Thyroid gland (tissue), 4 donors: ENCODE results near the gene EEFSEC. TPM values are rescaled to one million over a fixed set of nuclear protein-coding genes. Genes with fewer than 3 reads are reported as not detected.

Experiments
- DNase-seq, 2 donors: peaks; one replicate each; pipeline ENCODE4 v3.0.0-alpha.2; 2019
- H3K27ac ChIP-seq, 3 donors: fragments of 200-600 bp; sonication (generic); 1 replicate in 2 of 3; 2 replicates in 1 of 3; pipeline ENCODE4 v1.5.1; 2016 to 2019; ENCODE audit warnings: mild to moderate bottlenecking in 1 of 3, moderate library complexity in 1 of 3
- H3K27me3 ChIP-seq: fragments of 200-600 bp; sonication (generic); one replicate; pipeline ENCODE4 v1.5.1; 2019
- H3K36me3 ChIP-seq, 2 donors: fragments of 200-600 bp; sonication (generic); one replicate each; pipeline ENCODE4 v1.5.1; 2016 to 2019
- H3K4me1 ChIP-seq, 2 donors: fragments of 200-600 bp; sonication (generic); one replicate each; pipeline ENCODE4 v1.5.1; 2017 to 2019
- H3K4me3 ChIP-seq, 3 donors: fragments of 200-600 bp; sonication (generic); replicated peaks in 1 of 3; 1 replicate in 2 of 3; 2 replicates in 1 of 3; pipeline ENCODE4 v1.5.1; 2016; ENCODE audit warnings: mild to moderate bottlenecking in 1 of 3
- H3K9me3 ChIP-seq: fragments of 200-600 bp; sonication (generic); one replicate; pipeline ENCODE4 v1.5.1; 2017
- POLR2A ChIP-seq, 2 donors: fragments of 450-650 bp; IDR thresholded peaks; one replicate each; pipeline ENCODE4 v1.6.1; 2017; ENCODE audit warnings: antibody characterized with exemption in 2 of 2, mild to moderate bottlenecking in 2 of 2, moderate library complexity in 1 of 2
- WGBS, 2 donors: methylation state at CpG; one replicate each; pipeline ENCODE4 v1.1.5; 2017; 5-methylcytosine and 5-hydroxymethylcytosine counted together
- intact Hi-C: fragments of 100-400 bp; cut with DNase I; formaldehyde crosslinking; loops from one replicate; pipeline ENCODE4 v1.15.1; 2023
- total RNA-seq, 4 donors: library from RNA; depleted of rRNA; stranded (reverse); fragments of >200 nt; gene quantifications; one replicate each; pipeline ENCODE4 v1.2.3, GENCODE V29; 2016
- TF ChIP-seq, protein P1 (sequence below), 6 experiments: fragments of 200-600 bp in 3 of 6; fragments of 450-650 bp in 3 of 6; sonication (generic) in 3 of 6; IDR thresholded peaks; one replicate each; pipeline ENCODE4 v1.5.1; 2016 to 2019; ENCODE audit warnings: antibody characterized with exemption in 6 of 6, mild to moderate bottlenecking in 2 of 6, inconsistent platforms in 1 of 6, moderate library complexity in 1 of 6

The EEFSEC gene
- total RNA-seq, 4 donors from 2014 or later, result 13.3 to 26.6 (median 21.7) TPM

DNA sequence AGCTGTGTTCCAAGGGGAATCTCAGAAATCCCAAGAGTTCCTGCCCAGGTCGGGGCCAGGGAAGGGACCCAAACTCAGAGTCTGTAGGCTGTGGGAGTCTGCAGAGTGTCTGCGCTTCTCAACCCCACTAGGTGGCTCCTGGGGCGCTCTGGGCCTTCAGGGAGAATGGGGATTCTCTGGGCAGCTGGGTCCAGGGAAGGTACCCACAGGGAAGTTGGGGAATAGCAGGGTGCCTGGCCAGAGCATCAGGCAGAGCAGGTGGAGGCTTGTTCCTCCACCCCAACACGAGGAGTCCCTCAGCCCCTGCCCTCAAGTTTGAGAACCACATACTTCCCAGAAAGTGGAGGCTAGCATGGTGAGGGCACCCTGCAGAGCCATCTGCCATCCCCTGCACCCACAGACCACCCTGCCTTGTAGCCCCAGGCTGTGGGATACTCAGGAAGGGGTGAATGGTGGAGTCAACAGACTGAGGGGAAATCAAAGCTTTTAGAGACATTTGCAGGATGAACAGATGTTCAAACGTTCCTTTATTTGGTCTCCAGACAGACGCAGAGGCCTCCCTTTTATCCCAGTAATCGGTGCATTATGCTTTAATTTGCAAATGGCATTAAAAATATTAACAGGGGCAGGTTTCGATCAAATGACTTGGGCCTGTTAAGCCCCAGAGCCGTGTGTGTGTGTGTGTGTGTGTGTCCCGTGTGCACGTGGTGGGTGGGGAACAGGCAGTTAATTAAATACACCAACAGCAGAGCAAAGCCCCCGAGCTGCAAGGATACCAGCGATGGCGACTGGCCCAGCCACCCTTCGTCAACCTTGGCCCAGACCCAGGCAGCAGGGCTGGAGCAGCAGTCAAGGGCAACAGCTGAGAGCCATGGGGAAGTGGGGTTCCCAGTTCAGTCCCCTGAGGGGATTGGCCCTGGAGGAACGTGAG is 255.7 kb downstream of the EEFSEC start:
- no peak for TF ChIP-seq POLR2A (IDR thresholded peaks at IDR 0.05)
- TF ChIP-seq, protein P1, sequence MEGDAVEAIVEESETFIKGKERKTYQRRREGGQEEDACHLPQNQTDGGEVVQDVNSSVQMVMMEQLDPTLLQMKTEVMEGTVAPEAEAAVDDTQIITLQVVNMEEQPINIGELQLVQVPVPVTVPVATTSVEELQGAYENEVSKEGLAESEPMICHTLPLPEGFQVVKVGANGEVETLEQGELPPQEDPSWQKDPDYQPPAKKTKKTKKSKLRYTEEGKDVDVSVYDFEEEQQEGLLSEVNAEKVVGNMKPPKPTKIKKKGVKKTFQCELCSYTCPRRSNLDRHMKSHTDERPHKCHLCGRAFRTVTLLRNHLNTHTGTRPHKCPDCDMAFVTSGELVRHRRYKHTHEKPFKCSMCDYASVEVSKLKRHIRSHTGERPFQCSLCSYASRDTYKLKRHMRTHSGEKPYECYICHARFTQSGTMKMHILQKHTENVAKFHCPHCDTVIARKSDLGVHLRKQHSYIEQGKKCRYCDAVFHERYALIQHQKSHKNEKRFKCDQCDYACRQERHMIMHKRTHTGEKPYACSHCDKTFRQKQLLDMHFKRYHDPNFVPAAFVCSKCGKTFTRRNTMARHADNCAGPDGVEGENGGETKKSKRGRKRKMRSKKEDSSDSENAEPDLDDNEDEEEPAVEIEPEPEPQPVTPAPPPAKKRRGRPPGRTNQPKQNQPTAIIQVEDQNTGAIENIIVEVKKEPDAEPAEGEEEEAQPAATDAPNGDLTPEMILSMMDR (IDR thresholded peaks at IDR 0.05), result no peak
- DNase-seq, result no peak
- no peak overlapping the region for H3K27ac ChIP-seq
- intact Hi-C loops, result no loop called here
- no peak overlapping the region for H3K4me3 ChIP-seq
- H3K36me3 ChIP-seq, result no peaks in the 10 kb centered on the region
- H3K27me3 ChIP-seq, result no peaks in the 10 kb centered on the region
- WGBS, 2 donors, result 71 to 77% methylated on average over 16 of the region's 16 CpGs
- no peaks in the 10 kb centered on the region for H3K4me1 ChIP-seq
- H3K9me3 ChIP-seq, result no peaks in the 10 kb centered on the region

DNA sequence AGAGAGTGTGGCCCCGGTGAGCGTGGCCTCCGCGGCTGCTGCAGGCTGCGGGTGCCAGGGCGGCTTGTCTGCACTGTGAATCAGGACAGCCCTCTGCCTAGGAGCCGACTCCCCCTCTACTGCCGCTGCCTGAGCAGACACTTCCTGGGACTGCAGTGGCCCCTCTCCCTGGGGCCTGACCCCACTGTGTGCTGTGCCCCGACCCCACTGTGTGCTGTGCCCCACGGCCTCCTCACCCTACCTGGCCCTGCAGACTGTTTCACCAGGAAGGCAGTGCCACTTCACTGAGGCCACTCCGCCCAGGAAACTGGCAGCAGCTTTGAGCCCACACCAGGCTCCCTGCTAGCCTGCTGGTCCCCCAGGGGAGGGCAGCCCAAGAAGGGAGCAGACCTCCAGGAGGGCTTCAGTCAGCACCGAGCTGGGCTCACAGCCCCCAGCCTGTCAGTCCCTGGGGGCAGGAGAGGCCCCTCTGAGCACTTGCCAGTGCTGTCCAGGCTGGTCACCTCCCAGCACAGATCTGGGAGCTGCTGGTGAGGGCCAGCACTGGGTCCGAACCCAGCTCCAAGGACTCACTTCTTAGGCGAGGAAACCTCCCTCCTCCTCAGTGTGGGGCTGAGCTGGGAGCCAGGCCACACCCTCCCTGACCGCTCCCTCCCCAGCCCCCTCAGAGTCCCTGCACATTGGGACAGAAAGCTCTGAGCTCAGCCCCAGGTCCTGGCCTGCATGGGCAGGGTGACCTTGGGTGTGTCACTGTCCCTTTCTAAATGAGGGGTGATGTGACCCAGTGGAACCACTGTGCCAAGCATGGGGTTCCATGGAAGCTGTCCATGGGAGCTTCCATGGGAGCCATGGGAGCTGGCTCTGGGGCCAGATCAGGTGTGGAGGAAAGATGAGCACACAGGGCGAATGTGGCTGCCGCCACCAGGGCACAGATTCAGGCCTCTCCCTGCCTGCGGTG is 256.6 kb downstream of the EEFSEC start:
- Histone ChIP-seq H3K27ac (no peak overlapping the region), H3K9me3 (no peaks in the 10 kb centered on the region), H3K36me3 (no peaks in the 10 kb centered on the region), H3K4me1 (no peaks in the 10 kb centered on the region), H3K4me3 (no peak overlapping the region), H3K27me3 (no peaks in the 10 kb centered on the region)
- TF ChIP-seq, protein P1 (IDR thresholded peaks at IDR 0.05), result no peak
- TF ChIP-seq POLR2A (IDR thresholded peaks at IDR 0.05), result no peak
- WGBS, 2 donors, result 84 to 86% methylated on average over 9 to 13 of the region's 18 CpGs
- no peak for DNase-seq
- intact Hi-C loops, result no loop called here

DNA sequence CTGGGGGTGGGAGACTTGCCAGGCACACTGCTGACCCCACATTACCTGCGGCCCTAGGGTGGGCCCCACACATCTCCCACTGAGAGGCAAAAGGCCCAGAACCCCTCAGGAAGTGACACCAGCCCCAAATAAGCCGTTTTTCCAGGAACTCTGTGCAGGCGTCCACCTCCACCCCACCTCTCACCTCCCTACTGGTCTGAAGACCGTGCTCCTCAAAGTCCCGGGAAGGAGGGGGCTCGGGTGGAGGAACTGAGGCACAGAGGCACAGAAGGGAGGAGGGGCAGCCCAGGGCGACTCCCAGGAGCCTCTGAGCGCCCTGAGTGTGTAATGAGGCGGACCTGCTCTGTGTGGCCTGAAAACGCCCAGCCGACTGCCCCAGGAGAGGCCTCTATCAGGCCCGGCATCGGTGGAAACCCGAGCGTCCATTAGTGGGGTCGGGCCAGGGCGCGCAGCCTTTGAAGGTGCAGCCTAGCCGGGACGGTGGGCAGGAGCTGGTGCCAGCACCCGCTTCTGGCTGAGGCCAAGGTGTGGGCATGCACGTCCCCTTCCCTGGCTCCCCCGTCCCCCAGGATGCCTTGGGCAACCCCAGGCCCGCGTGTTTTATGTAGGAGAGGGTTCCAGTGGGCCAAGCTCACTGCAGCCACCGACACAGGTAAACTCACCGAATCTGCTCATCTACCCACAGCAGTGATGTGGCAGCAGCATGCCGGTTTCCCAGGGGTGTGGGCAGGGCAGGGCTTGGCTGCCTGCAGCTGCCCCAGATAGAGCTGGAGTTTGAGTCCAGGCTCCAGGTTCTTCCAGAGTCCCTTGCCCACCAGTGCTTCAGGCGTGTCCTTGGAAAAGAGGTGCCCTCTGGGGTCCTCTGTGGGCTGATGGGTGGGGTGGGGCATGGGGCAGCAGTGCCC is 257.6 kb downstream of the EEFSEC start:
- no peak overlapping the region for H3K4me3 ChIP-seq
- no peaks in the 10 kb centered on the region for H3K4me1 ChIP-seq
- intact Hi-C loops, result no loop called here
- no peaks in the 10 kb centered on the region for H3K36me3 ChIP-seq
- H3K9me3 ChIP-seq, result no peaks in the 10 kb centered on the region
- no peaks in the 10 kb centered on the region for H3K27me3 ChIP-seq
- TF ChIP-seq, protein P1 (IDR thresholded peaks at IDR 0.05), result no peak
- no peak for TF ChIP-seq POLR2A (IDR thresholded peaks at IDR 0.05)
- no peak for DNase-seq
- WGBS, 2 donors, result 91% methylated on average over 20 to 22 of the region's 29 CpGs
- H3K27ac ChIP-seq, result no peak overlapping the region

GRCh38 chr3:128411574-128412064 is 258.3 kb downstream of the EEFSEC start:
- intact Hi-C loops, result no loop called here
- whole genome bisulfite sequencing, 2 donors, result 81 to 86% methylated on average over 18 of the region's 18 CpGs

More at GRCh38 chr3:128411574-128412064, 258.3 kb downstream of the EEFSEC start:
- no peak for TF ChIP-seq POLR2A (IDR thresholded peaks at IDR 0.05)
- TF ChIP-seq, protein P1 (IDR thresholded peaks at IDR 0.05), result no peak
- Histone ChIP-seq H3K27me3 (no peaks in the 10 kb centered on the region), H3K4me3 (no peak overlapping the region), H3K36me3 (no peaks in the 10 kb centered on the region), H3K9me3 (no peaks in the 10 kb centered on the region), H3K4me1 (no peaks in the 10 kb centered on the region), H3K27ac (no peak overlapping the region)
- DNase-seq, result no peak
